PC-3 (cell line): ENCODE data around the gene MGAT4B. TPM values are rescaled to one million over a fixed set of nuclear protein-coding genes. Genes with fewer than 3 reads are reported as not detected.

Experiments
- ATAC-seq: fragments of 200-7000 bp; cut with Tn5 transposase; 2 replicates; pipeline ENCODE4 v1.9.1; 2020; ENCODE audit warnings: mild to moderate bottlenecking, moderate library complexity
- BruUV-seq: library from RNA; stranded (reverse); fragments of 400-500 nt; replicated peaks from 2 replicates; lab custom pipeline; 2021; lab: Mats Ljungman, UMichigan
- CTCF ChIA-PET: fragments of 300-600 bp; sonication (Branson Sonifier 250); formaldehyde crosslinking; loops from one replicate; lab custom pipeline; 2022; ENCODE audit warnings: antibody characterized with exemption; lab: Charles Lee
- POLR2A ChIA-PET: fragments of 300-600 bp; sonication (Branson Sonifier 250); formaldehyde crosslinking; loops from one replicate; lab custom pipeline; 2022; ENCODE audit warnings: antibody characterized with exemption; ENCODE audit not compliant: unreplicated experiment; lab: Charles Lee
- DNase-seq: peaks from one replicate; pipeline ENCODE4 v3.0.0-alpha.2; 2015
- H2AFZ ChIP-seq: fragments of 300-600 bp; sonication (generic); 2 replicates; pipeline ENCODE4 v1.6.0; 2016; ENCODE audit warnings: antibody characterized with exemption, low read length
- H3F3A ChIP-seq: fragments of 300-600 bp; sonication (generic); one replicate; pipeline ENCODE4 v1.6.0; 2017; ENCODE audit warnings: antibody characterized with exemption, low read length, control low read depth, mild to moderate bottlenecking; ENCODE audit not compliant: unreplicated experiment
- H3K27ac ChIP-seq: fragments of 300-600 bp; sonication (generic); 2 replicates; pipeline ENCODE4 v1.5.1; 2016; ENCODE audit warnings: mild to moderate bottlenecking, low read length
- H3K27me3 ChIP-seq: fragments of 300-600 bp; sonication (generic); 2 replicates; pipeline ENCODE4 v1.6.1; 2016; ENCODE audit warnings: low read length, mixed read lengths
- H3K36me3 ChIP-seq: fragments of 300-600 bp; sonication (generic); 2 replicates; pipeline ENCODE4 v1.6.1; 2016; ENCODE audit warnings: low read depth, mixed run types, low read length, mixed read lengths
- H3K4me1 ChIP-seq: fragments of 300-600 bp; sonication (generic); 2 replicates; pipeline ENCODE4 v1.5.1; 2016; ENCODE audit warnings: low read length; ENCODE audit not compliant: insufficient read depth
- H3K4me2 ChIP-seq: fragments of 300-600 bp; sonication (generic); 2 replicates; pipeline ENCODE4 v1.6.0; 2016; ENCODE audit warnings: low read length
- H3K4me3 ChIP-seq: fragments of 300-600 bp; sonication (generic); 2 replicates; pipeline ENCODE4 v1.5.1; 2016; ENCODE audit warnings: mild to moderate bottlenecking, low read length, mixed read lengths
- H3K79me2 ChIP-seq: fragments of 300-600 bp; sonication (generic); 2 replicates; pipeline ENCODE4 v1.6.1; 2017; ENCODE audit warnings: low read length, mixed read lengths
- H3K9ac ChIP-seq: fragments of 300-600 bp; sonication (generic); 2 replicates; pipeline ENCODE4 v1.6.0; 2016; ENCODE audit warnings: mild to moderate bottlenecking, low read length
- H3K9me2 ChIP-seq: fragments of 300-600 bp; sonication (generic); replicated peaks from 2 replicates; pipeline ENCODE4 v1.6.1; 2016; ENCODE audit warnings: mixed run types, low read length, mixed read lengths
- H3K9me3 ChIP-seq: fragments of 300-600 bp; sonication (generic); 2 replicates; pipeline ENCODE4 v1.6.1; 2016; ENCODE audit warnings: low read length, mixed read lengths
- H4K20me1 ChIP-seq: fragments of 300-600 bp; sonication (generic); 2 replicates; pipeline ENCODE4 v1.6.1; 2016; ENCODE audit warnings: low read length, mixed read lengths
- CTCF ChIP-seq: fragments of 300-600 bp; sonication (generic); conservative IDR thresholded peaks from 2 replicates; pipeline ENCODE4 v1.5.1; 2017; ENCODE audit warnings: antibody characterized with exemption, low read depth, mild to moderate bottlenecking, low read length
- EZH2 ChIP-seq: fragments of 300-600 bp; sonication (generic); IDR thresholded peaks from one replicate; pipeline ENCODE4 v1.6.1; 2017; ENCODE audit warnings: antibody characterized with exemption, mild to moderate bottlenecking, low read length; ENCODE audit not compliant: unreplicated experiment
- EZH2phosphoT487 ChIP-seq: fragments of 300-600 bp; sonication (generic); IDR thresholded peaks from 2 replicates; pipeline ENCODE4 v1.6.1; 2018; ENCODE audit warnings: mild to moderate bottlenecking, antibody characterized with exemption, low read length, borderline replicate concordance
- intact Hi-C: fragments of 100-400 bp; cut with micrococcal nuclease; formaldehyde crosslinking; loops from 2 replicates; pipeline ENCODE4 v1.9.0; 2023
- total RNA-seq: library from RNA; depleted of rRNA; stranded (reverse); fragments of >200 nt; gene quantifications from 2 replicates; pipeline ENCODE4 v1.2.3, GENCODE V29; 2014

Gene MGAT4B
- total RNA-seq, 1 experiment from 2014 or later: 88.9 TPM

- no peak for TF ChIP-seq EZH2phosphoT487
- TF ChIP-seq CTCF: no peak
- no peak for TF ChIP-seq EZH2
- Histone ChIP-seq H3F3A (no peaks in the 10 kb centered on the region), H2AFZ (no peak overlapping the region), H3K36me3 (no peaks in the 10 kb centered on the region), H3K9ac (no peak overlapping the region), H3K9me2 (no peaks in the 10 kb centered on the region), H3K79me2 (peaks cover 38% of the 10 kb centered on the region), H3K4me3 (no peak overlapping the region), H3K9me3 (no peaks in the 10 kb centered on the region), H3K27me3 (no peaks in the 10 kb centered on the region), H3K4me2 (no peak overlapping the region), H3K4me1 (peaks cover 31% of the 10 kb centered on the region), H4K20me1 (peaks cover 5% of the 10 kb centered on the region), H3K27ac (no peak overlapping the region)
- ATAC-seq (no peak), DNase-seq (no peak)
- POLR2A ChIA-PET: no interaction called here
- intact Hi-C loops: no loop called here
- BruUV-seq: no TSS peak
- CTCF ChIA-PET: no interaction called here
These were observed 5.9 kb downstream of the MGAT4B start for GRCh38 chr5:179800696-179801201.

DNA sequence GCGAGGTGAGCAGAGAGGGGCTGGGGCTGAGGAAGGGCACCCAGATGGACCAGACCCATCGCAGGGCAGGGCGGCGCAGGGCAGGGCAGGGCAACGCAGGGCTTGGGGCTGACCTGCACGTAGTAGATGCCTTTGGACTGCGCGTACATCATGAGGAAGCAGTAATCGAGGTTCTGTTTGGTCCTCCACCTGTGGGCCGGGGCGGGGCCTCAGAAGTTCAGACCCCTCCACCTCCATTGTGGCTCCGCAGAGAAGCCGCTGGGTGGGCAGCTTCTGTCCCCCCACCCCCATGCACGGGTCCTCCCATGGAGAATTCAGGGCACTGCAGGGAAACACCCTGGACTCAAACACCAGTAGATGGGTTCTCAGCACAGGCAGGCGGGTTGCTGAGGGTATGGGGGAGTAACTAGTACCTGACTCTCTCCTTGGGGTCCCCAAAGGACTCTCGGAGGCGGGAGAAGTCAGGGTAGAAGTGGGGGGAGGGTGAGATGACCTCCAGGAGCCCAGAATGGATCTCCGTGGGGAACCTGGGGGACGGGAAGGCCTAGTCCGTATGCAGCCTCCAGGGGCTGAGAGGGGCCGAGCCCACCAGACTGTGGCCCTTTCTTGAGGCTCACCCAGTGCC, 6.5 kb downstream of the MGAT4B start:
- Histone ChIP-seq H3K9me3 (no peaks in the 10 kb centered on the region), H3K9me2 (no peaks in the 10 kb centered on the region), H3K27ac (no peak overlapping the region), H3K79me2 (peaks cover 32% of the 10 kb centered on the region), H2AFZ (no peak overlapping the region), H3K9ac (no peak overlapping the region), H3K36me3 (no peaks in the 10 kb centered on the region), H3K4me2 (no peak overlapping the region), H3F3A (no peaks in the 10 kb centered on the region), H3K4me3 (no peak overlapping the region), H3K27me3 (no peaks in the 10 kb centered on the region), H4K20me1 (peaks cover 5% of the 10 kb centered on the region), H3K4me1 (peaks cover 32% of the 10 kb centered on the region)
- intact Hi-C loops: no loop called here
- ChIA-PET CTCF (no interaction called here), POLR2A (no interaction called here)
- no peak for ATAC-seq
- BruUV-seq: no TSS peak
- no peak for TF ChIP-seq CTCF
- no peak for DNase-seq

DNA sequence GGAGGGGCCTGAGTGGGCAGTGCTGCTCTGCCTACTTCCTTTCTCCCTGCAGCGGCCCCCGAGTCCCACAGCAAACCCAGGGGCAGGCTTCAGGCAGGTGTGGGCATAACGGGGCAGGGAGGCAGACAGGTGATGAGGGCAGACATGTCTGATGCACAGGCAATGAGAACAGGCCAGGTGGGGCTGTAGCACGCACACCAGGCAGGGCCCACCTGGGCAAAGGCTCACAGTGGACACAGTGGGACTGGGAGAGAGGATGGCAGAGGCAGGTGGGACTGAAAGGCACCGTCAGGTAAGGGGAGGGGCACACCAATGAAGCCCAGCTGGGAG, 7.1 kb downstream of the MGAT4B start:
- Histone ChIP-seq H3K27ac (no peak overlapping the region), H3K9ac (no peak overlapping the region), H3K27me3 (no peaks in the 10 kb centered on the region), H3K4me2 (no peak overlapping the region), H3K4me3 (no peak overlapping the region), H3K79me2 (peaks cover 27% of the 10 kb centered on the region), H2AFZ (no peak overlapping the region), H3K4me1 (peaks cover 32% of the 10 kb centered on the region), H3K9me2 (no peaks in the 10 kb centered on the region), H4K20me1 (no peaks in the 10 kb centered on the region; the same call in 1 of the 2 replicates), H3K36me3 (no peaks in the 10 kb centered on the region), H3K9me3 (no peaks in the 10 kb centered on the region), H3F3A (no peaks in the 10 kb centered on the region)
- ChIA-PET POLR2A (no interaction called here), CTCF (no interaction called here)
- no peak for TF ChIP-seq EZH2phosphoT487
- TF ChIP-seq CTCF: no peak
- DNase-seq (no peak), ATAC-seq (no peak)
- intact Hi-C loops: no loop called here
- BruUV-seq: no TSS peak
